Activated CD4-positive, alpha-beta T cell treated with anti-CD3 and anti-CD28 coated beads, Interleukin-2, amount 10 ng/mL, durations not matched to agents 7 days and 5 days (primary cell): ENCODE data around the gene MAP3K13. TPM values are rescaled to one million over a fixed set of nuclear protein-coding genes. Genes with fewer than 3 reads are reported as not detected.

Experiments
- CTCF ChIA-PET: fragments of 350-600 bp; sonication (Branson Sonifier 250); formaldehyde crosslinking; loops from one replicate; lab custom pipeline; 2021; ENCODE audit warnings: antibody characterized with exemption; lab: Charles Lee
- POLR2A ChIA-PET: fragments of 350-600 bp; sonication (Branson Sonifier 250); formaldehyde crosslinking; loops from one replicate; lab custom pipeline; 2021; ENCODE audit warnings: antibody characterized with exemption; lab: Charles Lee
- DNase-seq: peaks from one replicate; pipeline ENCODE4 v3.0.0-alpha.2; 2020
- H3K27ac Mint-ChIP-seq: one replicate; pipeline ENCODE4 v1.8.0; 2021; ENCODE audit warnings: mild to moderate bottlenecking, moderate library complexity, mixed read lengths
- H3K27me3 Mint-ChIP-seq: one replicate; pipeline ENCODE4 v1.8.0; 2021; ENCODE audit warnings: mixed read lengths
- H3K36me3 Mint-ChIP-seq: one replicate; pipeline ENCODE4 v1.8.0; 2021; ENCODE audit warnings: low read depth, mixed read lengths
- H3K4me1 Mint-ChIP-seq: one replicate; pipeline ENCODE4 v1.8.0; 2021; ENCODE audit warnings: mixed read lengths
- H3K4me3 Mint-ChIP-seq: one replicate; pipeline ENCODE4 v1.8.0; 2021; ENCODE audit warnings: mild to moderate bottlenecking, moderate library complexity, mixed read lengths
- H3K9me3 Mint-ChIP-seq: one replicate; pipeline ENCODE4 v1.8.0; 2021; ENCODE audit warnings: mixed read lengths
- total RNA-seq, 2 experiments: library from RNA; stranded (reverse); gene quantifications; one replicate each; pipeline ENCODE4 v1.2.3, GENCODE V29; 2021

The MAP3K13 gene
- total RNA-seq, 2 experiments from 2014 or later = 10.2 to 13.1 TPM

DNA sequence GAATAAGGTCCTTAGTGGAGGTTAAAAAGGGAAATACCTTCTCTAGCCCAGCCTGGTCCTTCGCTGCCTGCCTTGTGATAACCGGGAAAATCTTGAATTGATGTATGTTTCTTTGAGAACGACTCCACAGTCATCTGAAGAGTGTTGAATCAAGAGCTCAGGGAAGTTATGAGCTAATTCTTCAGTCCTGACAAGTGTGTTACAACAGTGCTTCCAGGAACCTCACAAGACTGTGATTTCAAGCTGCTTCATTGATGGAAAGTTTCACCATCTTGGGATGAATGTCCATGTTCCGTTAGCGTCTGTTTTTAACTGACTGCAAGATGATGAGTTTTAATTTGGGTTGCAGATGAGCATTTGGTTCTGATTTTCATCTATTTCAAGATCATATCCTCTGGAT lies 123.5 kb downstream of the MAP3K13 start:
- Mint-ChIP-seq H3K27ac (no peak overlapping the region), H3K36me3 (peaks cover 34% of the 10 kb centered on the region), H3K9me3 (peaks cover 3% of the 10 kb centered on the region), H3K4me3 (no peak overlapping the region), H3K27me3 (no peaks in the 10 kb centered on the region), H3K4me1 (peaks cover 10% of the 10 kb centered on the region)
- DNase-seq = no peak
- ChIA-PET POLR2A (no interaction called here), CTCF (interaction anchor here (1.7 kb wide), 1 partner anchor 9 kb away, joined by 4 read pairs; no protein-coding TSS in a partner anchor)

DNA sequence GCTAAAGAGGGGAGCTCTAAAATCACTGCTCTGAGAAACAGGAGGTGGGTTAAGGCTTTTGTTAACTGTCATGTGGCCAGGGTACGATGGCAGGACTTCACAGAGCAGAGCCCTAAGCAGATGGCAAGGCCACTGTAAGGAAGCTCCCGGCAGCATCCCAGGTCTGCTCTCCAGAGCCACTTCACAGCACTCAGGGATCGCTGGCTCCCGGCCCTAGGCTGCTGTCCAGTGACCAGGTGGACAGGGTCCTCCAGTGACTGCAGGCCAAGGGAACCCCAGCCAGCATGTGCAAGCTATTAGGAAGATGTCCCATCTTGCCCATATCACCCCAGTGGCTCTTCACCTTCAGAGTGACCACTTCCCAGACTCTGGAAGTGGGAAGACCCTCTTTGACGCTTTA lies 125.5 kb downstream of the MAP3K13 start:
- POLR2A ChIA-PET = no interaction called here
- Mint-ChIP-seq H3K4me1 (peaks cover 11% of the 10 kb centered on the region), H3K36me3 (peaks cover 27% of the 10 kb centered on the region), H3K27me3 (no peaks in the 10 kb centered on the region), H3K27ac (no peak overlapping the region), H3K4me3 (no peak overlapping the region), H3K9me3 (no peaks in the 10 kb centered on the region)
- DNase-seq = no peak
- CTCF ChIA-PET = interaction anchor here (0.6 to 1.2 kb wide), 3 partner anchors 9 to 46 kb away, joined by 3 read pairs; partner anchors contain the start of gene TMEM41A

DNA sequence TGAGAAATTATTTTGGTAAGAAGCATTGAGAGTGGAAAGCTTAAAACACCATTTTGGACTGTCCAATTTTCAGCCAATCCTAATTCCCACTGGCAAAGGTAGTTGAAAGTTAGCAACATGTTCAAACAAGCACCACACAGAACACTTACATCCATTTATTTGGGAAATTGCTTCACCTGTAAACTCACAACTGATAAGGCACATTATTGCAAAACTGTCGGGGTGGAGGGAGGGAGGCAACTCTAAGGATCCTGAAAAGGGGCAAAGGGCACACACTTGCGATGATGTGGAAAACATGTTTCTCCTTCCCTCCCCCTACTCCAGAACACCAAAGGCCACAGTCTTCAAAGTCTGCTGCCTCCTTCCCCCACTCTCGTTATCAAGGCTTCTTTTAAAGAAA lies 126.5 kb downstream of the MAP3K13 start:
- Mint-ChIP-seq H3K27me3 (no peaks in the 10 kb centered on the region), H3K27ac (no peak overlapping the region), H3K4me3 (no peak overlapping the region), H3K4me1 (peaks cover 12% of the 10 kb centered on the region), H3K36me3 (peaks cover 34% of the 10 kb centered on the region), H3K9me3 (no peaks in the 10 kb centered on the region)
- DNase-seq = no peak
- ChIA-PET POLR2A (no interaction called here), CTCF (interaction anchor here (1.2 kb wide), 1 partner anchor 10 kb away, joined by 3 read pairs; the partner anchor contains the start of gene TMEM41A)

DNA sequence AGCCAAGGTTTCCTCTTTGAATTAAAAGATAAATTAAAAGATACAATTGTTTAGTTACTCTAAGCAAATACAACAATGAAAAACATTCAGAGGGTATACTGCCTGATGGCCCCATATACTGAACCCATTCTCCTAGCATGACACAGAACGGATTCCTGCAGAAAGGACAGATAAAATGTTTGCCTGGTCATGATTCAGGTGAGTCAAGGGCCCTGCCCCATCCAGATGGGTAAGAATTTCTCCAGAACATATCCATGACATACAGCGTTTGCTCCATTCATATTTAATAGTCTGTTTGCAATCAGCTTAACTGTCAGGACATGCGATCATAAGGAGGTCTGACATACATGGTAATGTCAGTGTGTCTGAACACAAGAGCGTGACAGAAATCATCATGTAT lies 127.3 kb downstream of the MAP3K13 start:
- ChIA-PET POLR2A (no interaction called here), CTCF (no interaction called here)
- no peak overlapping the region for H3K27ac Mint-ChIP-seq
- H3K9me3 Mint-ChIP-seq = no peaks in the 10 kb centered on the region
- no peaks in the 10 kb centered on the region for H3K27me3 Mint-ChIP-seq
- no peak for DNase-seq
- no peak overlapping the region for H3K4me3 Mint-ChIP-seq
- peaks cover 12% of the 10 kb centered on the region for H3K4me1 Mint-ChIP-seq
- peaks cover 36% of the 10 kb centered on the region for H3K36me3 Mint-ChIP-seq

DNA sequence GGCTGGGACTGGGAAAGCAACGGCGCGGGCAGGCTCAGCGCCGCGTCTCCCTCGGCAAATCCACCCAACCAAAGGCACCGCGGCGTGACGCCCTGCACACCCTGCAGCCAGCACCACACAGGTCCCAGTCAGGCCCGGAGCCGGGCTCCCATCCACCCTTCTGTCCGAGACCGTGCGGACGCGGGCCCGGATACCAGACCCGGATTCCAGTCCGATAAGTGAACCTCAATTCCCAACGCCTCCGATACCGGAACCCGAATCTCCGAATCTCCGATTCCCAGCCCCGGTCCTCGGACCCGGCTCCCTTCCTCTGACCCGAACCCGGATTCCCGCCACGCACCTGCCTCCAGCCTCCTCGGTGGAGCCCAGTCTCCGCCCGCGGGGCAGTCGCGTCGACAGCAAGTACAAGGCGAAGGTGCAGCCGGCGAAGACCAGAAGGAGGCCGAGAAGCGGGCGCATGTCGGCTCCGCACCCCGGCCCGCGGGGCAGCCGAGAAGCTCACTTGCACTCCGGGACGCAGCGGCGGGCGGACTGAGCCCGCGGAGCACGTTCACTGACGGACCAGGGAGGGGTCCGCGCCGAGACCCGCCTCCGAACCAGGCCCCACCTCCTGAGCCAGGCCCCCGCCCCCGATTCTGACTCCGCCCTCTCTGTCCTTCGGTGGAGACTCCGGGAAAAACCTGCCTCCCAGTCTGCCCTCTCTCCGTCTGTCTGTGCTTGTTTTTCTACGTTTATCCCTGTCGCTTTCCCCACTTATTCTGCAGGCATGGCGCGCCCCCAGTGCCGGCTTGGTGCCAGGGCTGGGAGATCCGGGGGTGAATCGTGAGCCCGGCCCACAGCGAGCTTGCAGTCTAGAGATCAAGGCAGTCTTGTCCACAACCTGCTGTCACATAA lies 135.8 kb downstream of the MAP3K13 start, which contains the start of gene TMEM41A:
TMEM41A (minus strand) TSS at position 533 of the 894 bp plus-strand sequence; CDS start at position 459, 74 bp downstream.
- CTCF ChIA-PET = interaction anchor here (0.7 to 1.4 kb wide), 4 partner anchors 10 to 60 kb away, joined by 3 read pairs; no protein-coding TSS in a partner anchor
- peaks cover 7% of the 10 kb centered on the region for H3K27me3 Mint-ChIP-seq
- H3K4me1 Mint-ChIP-seq = peaks cover 15% of the 10 kb centered on the region
- POLR2A ChIA-PET = interaction anchor here (0.7 kb wide), 1 partner anchor 417 kb away, joined by 3 read pairs; no protein-coding TSS in a partner anchor
- H3K4me3 Mint-ChIP-seq = peak within 1 kb of the TSS; percentile 92
- H3K36me3 Mint-ChIP-seq = peaks cover 13% of the 10 kb centered on the region
- H3K27ac Mint-ChIP-seq = peak within 1 kb of the TSS; percentile 96
- peak; percentile 92 for DNase-seq
- H3K9me3 Mint-ChIP-seq = no peaks in the 10 kb centered on the region

DNA sequence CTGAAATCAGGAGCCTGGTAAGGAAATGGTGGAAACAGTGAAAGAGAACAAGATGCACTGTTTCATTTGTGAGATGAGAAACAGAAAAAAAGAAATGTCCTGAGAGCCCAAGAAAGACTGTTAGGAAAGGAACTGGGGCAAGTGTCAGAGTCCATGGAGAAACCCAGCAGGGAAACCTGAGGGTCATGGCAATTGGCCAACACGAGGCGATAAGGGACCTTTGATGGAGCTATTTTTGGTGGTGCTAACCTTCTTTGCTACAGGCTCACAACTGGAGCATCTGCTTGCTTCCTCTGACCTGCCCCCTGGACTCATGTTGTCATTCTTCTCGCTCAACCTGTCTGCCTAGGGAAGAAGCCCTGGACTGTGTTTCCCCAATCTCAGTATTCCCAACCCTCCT lies 140.1 kb downstream of the MAP3K13 start:
- Mint-ChIP-seq H3K27ac (no peak overlapping the region), H3K4me3 (no peak overlapping the region), H3K4me1 (peaks cover 5% of the 10 kb centered on the region), H3K27me3 (peaks cover 7% of the 10 kb centered on the region), H3K9me3 (no peaks in the 10 kb centered on the region), H3K36me3 (no peaks in the 10 kb centered on the region)
- no peak for DNase-seq
- ChIA-PET CTCF (interaction anchor here (0.9 kb wide), 1 partner anchor 8 kb away, joined by 3 read pairs; no protein-coding TSS in a partner anchor), POLR2A (no interaction called here)

DNA sequence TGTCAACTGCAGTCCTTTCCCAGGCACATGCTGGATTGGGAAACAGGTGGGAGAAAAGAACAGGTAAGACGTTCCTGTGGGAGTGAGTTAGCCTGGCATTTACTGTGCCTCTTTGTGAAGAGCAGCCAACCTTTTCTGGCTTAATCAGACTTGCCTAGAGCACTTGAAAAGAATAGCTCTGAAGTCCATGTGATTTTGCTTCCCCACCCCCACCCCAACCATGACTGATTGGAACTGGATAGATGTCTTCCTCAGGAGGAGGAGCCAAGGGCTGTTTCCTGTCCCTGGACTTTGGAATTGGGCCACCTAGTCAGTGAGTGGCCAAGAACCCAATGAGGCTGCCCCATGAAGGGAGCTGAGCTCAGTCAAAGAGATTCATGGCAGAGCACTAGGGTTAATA lies 140.6 kb downstream of the MAP3K13 start:
- H3K27me3 Mint-ChIP-seq = peaks cover 7% of the 10 kb centered on the region
- no peak for DNase-seq
- H3K4me3 Mint-ChIP-seq = no peak overlapping the region
- CTCF ChIA-PET = interaction anchor here (0.9 kb wide), 1 partner anchor 8 kb away, joined by 3 read pairs; no protein-coding TSS in a partner anchor
- H3K9me3 Mint-ChIP-seq = no peaks in the 10 kb centered on the region
- H3K4me1 Mint-ChIP-seq = peaks cover 5% of the 10 kb centered on the region
- POLR2A ChIA-PET = no interaction called here
- no peak overlapping the region for H3K27ac Mint-ChIP-seq
- H3K36me3 Mint-ChIP-seq = no peaks in the 10 kb centered on the region

DNA sequence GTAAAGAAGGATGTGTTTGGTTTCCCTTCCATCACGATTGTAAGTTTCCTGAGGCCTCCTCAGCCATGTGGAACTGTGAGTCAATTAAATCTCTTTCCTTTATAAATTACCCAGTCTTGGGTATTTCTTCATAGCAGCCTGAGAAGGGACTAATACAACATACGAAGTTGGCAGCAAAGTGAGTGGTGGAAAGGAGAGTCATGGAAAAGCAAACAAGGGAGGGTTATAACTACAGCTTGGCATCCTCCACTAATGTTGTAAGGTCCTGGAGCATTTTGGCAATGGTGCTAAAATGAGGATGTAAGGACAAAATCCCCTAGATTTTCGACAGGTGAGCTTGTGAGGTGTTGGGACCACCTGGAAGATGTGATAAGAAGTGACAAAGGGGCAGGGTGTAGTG lies 141.7 kb downstream of the MAP3K13 start:
- DNase-seq = no peak
- Mint-ChIP-seq H3K9me3 (no peaks in the 10 kb centered on the region), H3K4me3 (no peak overlapping the region), H3K36me3 (no peaks in the 10 kb centered on the region), H3K4me1 (no peaks in the 10 kb centered on the region), H3K27ac (no peak overlapping the region), H3K27me3 (peaks cover 6% of the 10 kb centered on the region)
- CTCF ChIA-PET = no interaction called here
- POLR2A ChIA-PET = no interaction called here

DNA sequence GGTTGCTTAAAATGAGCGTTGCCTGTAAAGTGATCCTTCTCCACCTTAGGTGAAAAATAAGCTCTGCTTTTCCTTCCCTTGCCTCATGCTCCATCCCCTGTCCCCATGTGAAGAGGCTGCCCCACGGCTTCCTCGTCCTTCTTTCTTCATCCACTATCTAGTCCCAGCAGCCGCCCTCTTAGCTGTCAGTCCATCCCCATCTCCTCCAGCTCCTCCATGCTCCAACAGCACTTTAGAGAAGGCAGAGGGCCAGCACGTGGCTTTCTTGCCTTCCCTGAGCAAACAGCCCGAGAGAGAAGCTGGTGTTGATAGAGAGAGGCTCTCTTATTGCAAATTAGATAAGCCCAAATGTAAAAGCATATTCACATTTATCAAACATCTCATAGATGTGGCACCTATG lies 144.9 kb downstream of the MAP3K13 start:
- POLR2A ChIA-PET = no interaction called here
- Mint-ChIP-seq H3K4me1 (no peaks in the 10 kb centered on the region), H3K36me3 (no peaks in the 10 kb centered on the region), H3K4me3 (no peak overlapping the region), H3K27ac (no peak overlapping the region), H3K27me3 (peaks cover 2% of the 10 kb centered on the region), H3K9me3 (no peaks in the 10 kb centered on the region)
- no peak for DNase-seq
- CTCF ChIA-PET = interaction anchor here (1.2 kb wide), 1 partner anchor 32 kb away, joined by 3 read pairs; no protein-coding TSS in a partner anchor

DNA sequence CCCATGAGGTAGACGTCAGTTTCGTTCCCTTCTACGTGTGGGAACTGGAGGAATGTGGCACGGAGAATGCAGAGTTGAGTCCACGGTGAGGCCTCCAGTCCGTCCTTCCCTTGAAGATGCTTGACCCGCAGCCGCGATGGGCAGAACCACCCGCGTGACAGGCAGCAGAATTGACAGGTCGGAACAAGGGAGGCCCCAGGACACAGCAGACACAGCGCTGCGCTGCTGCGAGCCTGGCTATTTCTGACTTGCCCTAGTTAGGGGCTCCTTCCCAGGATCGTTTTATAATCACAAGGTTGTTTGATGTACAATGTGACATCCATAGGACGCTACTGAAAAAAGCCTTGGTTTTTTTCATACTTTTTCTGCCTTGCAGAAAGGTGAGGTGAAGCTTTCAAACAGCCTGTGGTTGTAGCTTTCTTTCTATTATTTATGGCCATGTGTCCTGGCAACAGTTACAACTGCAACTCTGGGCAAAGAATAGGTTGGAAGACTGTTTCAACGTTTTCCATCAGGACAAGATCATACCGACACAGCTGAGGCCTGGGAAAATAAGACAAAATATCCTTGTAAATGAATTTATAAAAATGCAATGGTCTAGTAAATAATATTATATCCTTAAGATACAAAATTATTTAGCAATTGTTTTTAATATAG lies 145.5 kb downstream of the MAP3K13 start:
- POLR2A ChIA-PET = no interaction called here
- Mint-ChIP-seq H3K9me3 (no peaks in the 10 kb centered on the region), H3K27me3 (peaks cover 3% of the 10 kb centered on the region), H3K4me1 (no peaks in the 10 kb centered on the region), H3K36me3 (no peaks in the 10 kb centered on the region), H3K4me3 (no peak overlapping the region), H3K27ac (no peak overlapping the region)
- CTCF ChIA-PET = no interaction called here
- DNase-seq = no peak

DNA sequence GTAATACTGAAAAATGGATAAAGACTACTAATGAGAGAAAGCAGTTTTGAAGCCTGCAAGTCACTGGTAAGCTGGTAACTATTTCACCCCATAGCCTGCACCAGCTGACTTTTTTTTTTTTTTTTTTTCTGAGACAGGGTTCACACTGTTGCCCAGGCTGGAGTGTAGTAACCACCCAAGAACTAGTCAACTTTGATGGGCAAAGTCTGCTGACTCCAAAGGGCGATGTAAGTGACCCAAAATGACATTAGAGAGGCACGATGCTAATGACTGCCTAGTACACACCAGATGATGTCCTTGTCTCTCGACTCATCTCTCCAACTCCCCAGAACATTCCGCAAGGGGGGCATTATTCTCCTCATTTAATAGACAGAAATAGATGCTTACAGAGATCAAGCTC lies 148.8 kb downstream of the MAP3K13 start:
- peaks cover 10% of the 10 kb centered on the region for H3K27me3 Mint-ChIP-seq
- DNase-seq = no peak
- H3K36me3 Mint-ChIP-seq = no peaks in the 10 kb centered on the region
- H3K4me3 Mint-ChIP-seq = no peak overlapping the region
- ChIA-PET POLR2A (no interaction called here), CTCF (no interaction called here)
- no peak overlapping the region for H3K27ac Mint-ChIP-seq
- no peaks in the 10 kb centered on the region for H3K4me1 Mint-ChIP-seq
- H3K9me3 Mint-ChIP-seq = no peaks in the 10 kb centered on the region

DNA sequence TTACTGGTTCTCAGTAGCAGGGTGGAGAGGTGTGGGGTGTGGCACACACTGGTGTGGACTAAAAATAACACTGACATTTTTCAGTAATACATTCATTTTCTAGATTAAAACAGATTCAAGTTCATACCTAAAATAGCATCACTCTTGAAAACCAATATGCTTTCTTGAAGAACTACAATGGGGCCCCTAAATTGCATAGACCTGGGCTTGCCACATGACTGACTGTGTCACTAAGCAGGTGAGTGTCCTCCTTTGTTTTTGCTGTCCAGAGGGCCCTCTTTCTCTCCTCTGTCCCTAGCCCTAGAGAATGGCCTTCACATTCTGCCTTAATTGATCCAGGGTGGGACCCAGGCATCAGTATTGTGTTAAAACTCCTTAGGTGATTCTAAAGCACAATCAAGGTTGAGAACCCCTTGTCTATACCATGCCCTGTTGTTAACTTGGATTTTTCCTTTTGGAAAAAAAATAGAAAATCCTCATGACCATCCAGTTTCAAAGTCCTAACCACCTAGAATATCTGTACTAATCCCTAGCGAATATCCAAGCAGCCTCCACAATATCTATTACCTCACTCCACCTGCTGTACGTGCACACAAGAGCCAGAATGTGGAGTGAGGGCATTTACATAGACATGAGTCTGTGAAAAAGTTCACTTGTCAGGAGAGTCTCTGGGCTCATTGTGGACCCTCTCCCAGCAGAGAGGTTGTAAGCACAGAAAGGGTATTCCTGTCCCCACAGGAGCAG lies 154.6 kb downstream of the MAP3K13 start:
- DNase-seq = no peak
- H3K36me3 Mint-ChIP-seq = no peaks in the 10 kb centered on the region
- H3K4me1 Mint-ChIP-seq = no peaks in the 10 kb centered on the region
- POLR2A ChIA-PET = no interaction called here
- H3K27ac Mint-ChIP-seq = no peak overlapping the region
- CTCF ChIA-PET = interaction anchor here (1.2 kb wide), 1 partner anchor 19 kb away, joined by 3 read pairs; the partner anchor contains the start of gene TMEM41A
- H3K9me3 Mint-ChIP-seq = no peaks in the 10 kb centered on the region
- peaks cover 14% of the 10 kb centered on the region for H3K27me3 Mint-ChIP-seq
- H3K4me3 Mint-ChIP-seq = no peak overlapping the region
